Mammary epithelial cell (primary cell): ENCODE data around the gene VPS37C.

ENCODE experiments used
- EZH2 ChIP-seq: IDR thresholded peaks from 2 replicates; pipeline ENCODE4 v1.6.1; 2012; ENCODE audit warnings: low read length, inconsistent platforms, borderline replicate concordance
- TF ChIP-seq, protein P1 (sequence below), 2 donors: IDR thresholded peaks in 1 of 2; conservative IDR thresholded peaks in 1 of 2; 2 replicates each; pipeline ENCODE4 v1.5.1; 2011 to 2012; ENCODE audit warnings: inconsistent platforms in 2 of 2, low read length in 2 of 2, mild to moderate bottlenecking in 2 of 2, control low read depth in 1 of 2, low read depth in 1 of 2; ENCODE audit not compliant: insufficient read depth in 1 of 2; ENCODE audit errors: extremely low read depth in 1 of 2

DNA sequence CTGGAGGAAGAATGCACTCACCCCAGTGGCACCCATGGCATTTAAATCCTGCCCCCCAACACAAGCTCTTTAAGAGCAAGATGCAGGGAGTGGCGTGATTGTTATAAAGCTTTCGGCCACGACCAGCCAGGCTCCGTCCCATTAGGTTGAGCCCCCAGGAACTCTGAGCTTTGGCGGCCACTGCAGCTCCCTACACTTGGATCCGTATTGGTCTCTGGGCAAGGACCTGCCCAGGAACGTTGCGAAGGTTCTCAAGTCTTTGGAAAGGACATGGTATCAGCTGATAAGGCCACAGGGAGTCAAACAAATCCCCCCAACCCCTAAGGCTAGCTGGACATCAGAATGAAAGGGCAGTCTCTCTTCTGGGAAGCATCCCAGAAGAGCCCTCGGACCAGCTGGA lies 9.3 kb upstream of the VPS37C start:
- no peak for TF ChIP-seq EZH2
- TF ChIP-seq, protein P1, sequence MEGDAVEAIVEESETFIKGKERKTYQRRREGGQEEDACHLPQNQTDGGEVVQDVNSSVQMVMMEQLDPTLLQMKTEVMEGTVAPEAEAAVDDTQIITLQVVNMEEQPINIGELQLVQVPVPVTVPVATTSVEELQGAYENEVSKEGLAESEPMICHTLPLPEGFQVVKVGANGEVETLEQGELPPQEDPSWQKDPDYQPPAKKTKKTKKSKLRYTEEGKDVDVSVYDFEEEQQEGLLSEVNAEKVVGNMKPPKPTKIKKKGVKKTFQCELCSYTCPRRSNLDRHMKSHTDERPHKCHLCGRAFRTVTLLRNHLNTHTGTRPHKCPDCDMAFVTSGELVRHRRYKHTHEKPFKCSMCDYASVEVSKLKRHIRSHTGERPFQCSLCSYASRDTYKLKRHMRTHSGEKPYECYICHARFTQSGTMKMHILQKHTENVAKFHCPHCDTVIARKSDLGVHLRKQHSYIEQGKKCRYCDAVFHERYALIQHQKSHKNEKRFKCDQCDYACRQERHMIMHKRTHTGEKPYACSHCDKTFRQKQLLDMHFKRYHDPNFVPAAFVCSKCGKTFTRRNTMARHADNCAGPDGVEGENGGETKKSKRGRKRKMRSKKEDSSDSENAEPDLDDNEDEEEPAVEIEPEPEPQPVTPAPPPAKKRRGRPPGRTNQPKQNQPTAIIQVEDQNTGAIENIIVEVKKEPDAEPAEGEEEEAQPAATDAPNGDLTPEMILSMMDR (conservative IDR thresholded peaks at IDR 0.05 in 1 of 2, IDR thresholded peaks at IDR 0.05 in 1 of 2; ENCODE audit: extremely low read depth in 1 of 2, insufficient read depth in 1 of 2, low read depth in 1 of 2, low read length in 2 of 2): no peak
